IMR-90 (cell line): Measurements from ENCODE around the gene ZNF844. TPM values are rescaled to one million over a fixed set of nuclear protein-coding genes. Genes with fewer than 3 reads are reported as not detected.

ENCODE experiments used
- ATAC-seq: fragments of 200-7000 bp; cut with Tn5 transposase; 2 replicates; pipeline ENCODE4 v1.9.1; 2020; ENCODE audit warnings: low read depth, mild to moderate bottlenecking, moderate library complexity
- BruUV-seq: library from RNA; stranded (reverse); fragments of 400-500 nt; replicated peaks from 2 replicates; lab custom pipeline; 2021; lab: Mats Ljungman, UMichigan
- CTCF ChIA-PET: fragments of 300-600 bp; formaldehyde crosslinking; extraction: SDS; loops from one replicate; lab custom pipeline; 2021; ENCODE audit warnings: antibody characterized with exemption; lab: Yijun Ruan, JAX
- POLR2A ChIA-PET: fragments of 300-600 bp; sonication (Branson Sonifier 250); formaldehyde crosslinking; loops from one replicate; lab custom pipeline; 2022; ENCODE audit warnings: antibody characterized with exemption; ENCODE audit not compliant: unreplicated experiment; lab: Charles Lee
- DNase-seq: peaks from one replicate; pipeline ENCODE4 v3.0.0; 2013
- H2AFZ ChIP-seq: replicated peaks from 2 replicates; pipeline ENCODE3; 2013; ENCODE audit warnings: low read length, mild to moderate bottlenecking; ENCODE audit not compliant: poor library complexity
- H2AK5ac ChIP-seq: 2 replicates; pipeline ENCODE4 v1.6.1; 2013; ENCODE audit warnings: low read depth, low read length, inconsistent platforms
- H2AK9ac ChIP-seq: replicated peaks from 2 replicates; pipeline ENCODE3; 2013; ENCODE audit warnings: mild to moderate bottlenecking, low read depth, low read length, moderate library complexity; ENCODE audit not compliant: poor library complexity
- H2BK120ac ChIP-seq: 2 replicates; pipeline ENCODE4 v1.6.1; 2013; ENCODE audit warnings: low read depth, low read length, inconsistent platforms
- H2BK15ac ChIP-seq: 3 replicates; pipeline ENCODE4 v1.6.1; 2013; ENCODE audit warnings: low read depth, low read length, inconsistent platforms
- H2BK20ac ChIP-seq: 2 replicates; pipeline ENCODE4 v1.6.1; 2013; ENCODE audit warnings: low read depth, mild to moderate bottlenecking, inconsistent platforms, low read length, moderate library complexity
- H2BK5ac ChIP-seq: 2 replicates; pipeline ENCODE4 v1.6.1; 2013; ENCODE audit warnings: mild to moderate bottlenecking, low read depth, low read length, inconsistent platforms; ENCODE audit not compliant: poor library complexity, severe bottlenecking
- H3K14ac ChIP-seq: replicated peaks from 2 replicates; pipeline ENCODE4 v1.6.1; 2013; ENCODE audit warnings: low read depth, low read length, inconsistent platforms
- H3K18ac ChIP-seq: 2 replicates; pipeline ENCODE4 v1.6.1; 2013; ENCODE audit warnings: low read depth, low read length, control low read depth
- H3K23ac ChIP-seq: 2 replicates; pipeline ENCODE4 v1.6.1; 2013; ENCODE audit warnings: low read depth, low read length, inconsistent platforms
- H3K27ac ChIP-seq: 2 replicates; pipeline ENCODE4 v1.5.1; 2013; ENCODE audit warnings: mild to moderate bottlenecking, control low read depth, low read length; ENCODE audit not compliant: insufficient read depth
- H3K27me3 ChIP-seq: 2 replicates; pipeline ENCODE4 v1.6.1; 2013; ENCODE audit warnings: low read length; ENCODE audit not compliant: control insufficient read depth, insufficient read depth
- H3K36me3 ChIP-seq: 2 replicates; pipeline ENCODE4 v1.6.1; 2013; ENCODE audit warnings: low read length, mixed read lengths; ENCODE audit not compliant: control insufficient read depth, insufficient read depth
- H3K4ac ChIP-seq: 2 replicates; pipeline ENCODE4 v1.6.1; 2013; ENCODE audit warnings: low read depth, low read length, inconsistent platforms
- H3K4me1 ChIP-seq: 2 replicates; pipeline ENCODE4 v1.6.1; 2013; ENCODE audit warnings: low read length, mixed read lengths; ENCODE audit not compliant: control insufficient read depth, insufficient read depth
- H3K4me2 ChIP-seq: 2 replicates; pipeline ENCODE4 v1.6.1; 2013; ENCODE audit warnings: low read depth, mild to moderate bottlenecking, control low read depth, low read length, moderate library complexity
- H3K4me3 ChIP-seq: 2 replicates; pipeline ENCODE4 v1.5.1; 2013; ENCODE audit warnings: low read depth, mild to moderate bottlenecking, control low read depth, low read length, moderate library complexity; ENCODE audit not compliant: insufficient read depth
- H3K56ac ChIP-seq: 2 replicates; pipeline ENCODE4 v1.6.1; 2013; ENCODE audit warnings: low read length, inconsistent platforms; ENCODE audit not compliant: insufficient read depth; ENCODE audit errors: extremely low read depth
- H3K79me1 ChIP-seq, 2 experiments: 2 replicates each; pipeline ENCODE4 v1.6.1; 2013; ENCODE audit warnings: low read length in 2 of 2, inconsistent platforms in 1 of 2, low read depth in 1 of 2
- H3K9ac ChIP-seq: 2 replicates; pipeline ENCODE4 v1.6.1; 2013; ENCODE audit warnings: low read depth, low read length, control low read depth
- H3K9me1 ChIP-seq: 2 replicates; pipeline ENCODE4 v1.6.1; 2013; ENCODE audit warnings: low read length, inconsistent platforms; ENCODE audit not compliant: insufficient read depth
- H3K9me3 ChIP-seq: 2 replicates; pipeline ENCODE4 v1.6.1; 2013; ENCODE audit warnings: low read length; ENCODE audit not compliant: control insufficient read depth, insufficient read depth
- H4K20me1 ChIP-seq: 2 replicates; pipeline ENCODE4 v1.6.1; 2013; ENCODE audit warnings: low read length, inconsistent platforms; ENCODE audit not compliant: insufficient read depth
- H4K5ac ChIP-seq: 2 replicates; pipeline ENCODE4 v1.6.1; 2013; ENCODE audit warnings: mild to moderate bottlenecking, low read depth, low read length, control low read depth
- H4K8ac ChIP-seq, 2 experiments: 2 replicates each; pipeline ENCODE4 v1.6.1; 2013; ENCODE audit warnings: low read depth in 2 of 2, low read length in 2 of 2, control low read depth in 1 of 2, inconsistent platforms in 1 of 2
- H4K91ac ChIP-seq: 2 replicates; pipeline ENCODE4 v1.6.1; 2013; ENCODE audit warnings: low read depth, low read length, inconsistent platforms; ENCODE audit not compliant: insufficient read depth
- MAFK ChIP-seq: IDR thresholded peaks from 2 replicates; pipeline ENCODE4 v1.6.1; 2012; ENCODE audit warnings: low read depth, low read length, improper control_type of control experiment
- RAD21 ChIP-seq: IDR thresholded peaks from 2 replicates; pipeline ENCODE4 v1.6.1; 2012; ENCODE audit warnings: low read length, improper control_type of control experiment
- RCOR1 ChIP-seq: IDR thresholded peaks from 2 replicates; pipeline ENCODE4 v1.6.1; 2012; ENCODE audit warnings: mild to moderate bottlenecking, low read length, improper control_type of control experiment; ENCODE audit not compliant: insufficient replicate concordance
- RFX5 ChIP-seq: IDR thresholded peaks from 2 replicates; pipeline ENCODE4 v1.8.0; 2012; ENCODE audit warnings: low read depth, mild to moderate bottlenecking, low read length, moderate library complexity
- WGBS, 2 experiments: methylation state at CpG; one replicate each; pipeline versions ENCODE4 v1.1.5 to v1.1.7; 2013; ENCODE audit warnings: missing lambda C conversion rate in 2 of 2; ENCODE audit not compliant: insufficient read length in 1 of 2; ENCODE audit errors: extremely low coverage in 2 of 2; 5-methylcytosine and 5-hydroxymethylcytosine counted together
- dilution Hi-C: fragments of 300-500 bp; cut with HindIII; formaldehyde crosslinking; loops from one replicate; pipeline ENCODE4 v1.14.3; 2018; ENCODE audit warnings: low sequenced_read_pairs; ENCODE audit not compliant: unreplicated experiment
- in situ Hi-C: fragments of 300-500 bp; cut with MboI; formaldehyde crosslinking; loops from 3 replicates; pipeline ENCODE4 v1.14.3; 2019; ENCODE audit warnings: low sequenced_read_pairs, inconsistent platforms, mixed read lengths
- intact Hi-C: fragments of 100-400 bp; cut with micrococcal nuclease; formaldehyde crosslinking; loops from 2 replicates; pipeline ENCODE4 v1.10.0; 2022
- polyA plus RNA-seq, 3 experiments: library from polyadenylated mRNA; depleted of rRNA; stranded (reverse); fragments of >200 nt; gene quantifications; 2 replicates each; pipeline ENCODE4 v1.2.3, GENCODE V29; 2012; ENCODE audit warnings: low replicate concordance in 1 of 3
- total RNA-seq: library from RNA; depleted of rRNA; stranded (reverse); fragments of >200 nt; gene quantifications from 2 replicates; pipeline ENCODE4 v1.2.3, GENCODE V29; 2012
- TF ChIP-seq, protein P1 (sequence below): conservative IDR thresholded peaks from 2 replicates; pipeline ENCODE4 v1.5.1; 2012; ENCODE audit warnings: mild to moderate bottlenecking, low read depth, low read length, improper control_type of control experiment
- TF ChIP-seq, protein P2 (sequence below): fragments of 150-350 bp; IDR thresholded peaks from 2 replicates; pipeline ENCODE4 v1.6.1; 2016; ENCODE audit warnings: low read depth, mild to moderate bottlenecking, low read length, moderate library complexity, borderline replicate concordance

ZNF844 gene
- total and polyA plus RNA-seq, 2 of the 4 experiments (the other 2 are of a cell fraction), result 1.6 to 12.0 TPM

DNA sequence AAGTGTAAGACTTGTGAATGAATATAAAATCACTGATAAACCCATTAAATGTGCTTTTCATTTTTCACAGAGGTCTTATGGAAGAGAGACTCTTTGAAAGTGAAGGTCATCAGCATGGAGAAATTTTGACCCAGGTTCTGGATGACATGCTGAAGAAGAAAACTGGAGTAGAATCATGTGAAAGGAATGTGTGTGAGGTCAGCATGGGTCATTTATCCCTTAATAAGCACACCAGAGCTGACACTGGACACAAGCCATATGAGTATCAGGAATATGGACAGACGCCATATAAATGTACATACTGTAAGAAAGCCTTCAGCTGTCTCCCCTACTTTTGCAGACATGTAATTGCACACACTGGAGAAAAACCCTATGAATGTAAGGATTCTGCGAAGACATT, 46.6 kb downstream of the ZNF844 start:
- no peak overlapping the region for H3K4me3 ChIP-seq
- H2BK20ac ChIP-seq, result no peak overlapping the region
- in situ Hi-C loops, result no loop called here
- H3K27ac ChIP-seq, result no peak overlapping the region
- no peak overlapping the region for H2AFZ ChIP-seq
- peaks cover 39% of the 10 kb centered on the region for H3K9me3 ChIP-seq
- dilution Hi-C loops, result no loop called here
- no peaks in the 10 kb centered on the region for H4K20me1 ChIP-seq
- H3K56ac ChIP-seq, result no peak overlapping the region
- no peak overlapping the region for H4K5ac ChIP-seq
- no peak overlapping the region for H2AK5ac ChIP-seq
- H3K79me1 ChIP-seq, result peaks cover 0 to 16% of the 10 kb centered on the region in 2 experiments; a peak in 1 of 4 replicates
- no peaks in the 10 kb centered on the region for H3K27me3 ChIP-seq
- ChIA-PET POLR2A (no interaction called here), CTCF (no interaction called here)
- H3K18ac ChIP-seq, result no peak overlapping the region
- TF ChIP-seq, protein P1, sequence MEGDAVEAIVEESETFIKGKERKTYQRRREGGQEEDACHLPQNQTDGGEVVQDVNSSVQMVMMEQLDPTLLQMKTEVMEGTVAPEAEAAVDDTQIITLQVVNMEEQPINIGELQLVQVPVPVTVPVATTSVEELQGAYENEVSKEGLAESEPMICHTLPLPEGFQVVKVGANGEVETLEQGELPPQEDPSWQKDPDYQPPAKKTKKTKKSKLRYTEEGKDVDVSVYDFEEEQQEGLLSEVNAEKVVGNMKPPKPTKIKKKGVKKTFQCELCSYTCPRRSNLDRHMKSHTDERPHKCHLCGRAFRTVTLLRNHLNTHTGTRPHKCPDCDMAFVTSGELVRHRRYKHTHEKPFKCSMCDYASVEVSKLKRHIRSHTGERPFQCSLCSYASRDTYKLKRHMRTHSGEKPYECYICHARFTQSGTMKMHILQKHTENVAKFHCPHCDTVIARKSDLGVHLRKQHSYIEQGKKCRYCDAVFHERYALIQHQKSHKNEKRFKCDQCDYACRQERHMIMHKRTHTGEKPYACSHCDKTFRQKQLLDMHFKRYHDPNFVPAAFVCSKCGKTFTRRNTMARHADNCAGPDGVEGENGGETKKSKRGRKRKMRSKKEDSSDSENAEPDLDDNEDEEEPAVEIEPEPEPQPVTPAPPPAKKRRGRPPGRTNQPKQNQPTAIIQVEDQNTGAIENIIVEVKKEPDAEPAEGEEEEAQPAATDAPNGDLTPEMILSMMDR, result no peak
- TF ChIP-seq RCOR1 (no peak), MAFK (no peak), RAD21 (no peak), RFX5 (no peak)
- TF ChIP-seq, protein P2, sequence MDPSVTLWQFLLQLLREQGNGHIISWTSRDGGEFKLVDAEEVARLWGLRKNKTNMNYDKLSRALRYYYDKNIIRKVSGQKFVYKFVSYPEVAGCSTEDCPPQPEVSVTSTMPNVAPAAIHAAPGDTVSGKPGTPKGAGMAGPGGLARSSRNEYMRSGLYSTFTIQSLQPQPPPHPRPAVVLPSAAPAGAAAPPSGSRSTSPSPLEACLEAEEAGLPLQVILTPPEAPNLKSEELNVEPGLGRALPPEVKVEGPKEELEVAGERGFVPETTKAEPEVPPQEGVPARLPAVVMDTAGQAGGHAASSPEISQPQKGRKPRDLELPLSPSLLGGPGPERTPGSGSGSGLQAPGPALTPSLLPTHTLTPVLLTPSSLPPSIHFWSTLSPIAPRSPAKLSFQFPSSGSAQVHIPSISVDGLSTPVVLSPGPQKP, result no peak
- no peak overlapping the region for H3K4ac ChIP-seq
- no peak overlapping the region for H4K91ac ChIP-seq
- ATAC-seq, result no peak
- WGBS, 2 experiments, result no CpG with 5 or more reads among the region's 2 CpGs
- BruUV-seq, result no TSS peak
- H3K14ac ChIP-seq, result no peak overlapping the region
- no peak overlapping the region for H2BK15ac ChIP-seq
- H3K9ac ChIP-seq, result no peak overlapping the region
- H3K23ac ChIP-seq, result no peak overlapping the region
- no peaks in the 10 kb centered on the region for H3K9me1 ChIP-seq
- intact Hi-C loops, result no loop called here
- H2AK9ac ChIP-seq, result no peak overlapping the region
- H4K8ac ChIP-seq, result no peak overlapping the region
- no peak for DNase-seq
- H2BK120ac ChIP-seq, result no peak overlapping the region
- no peak overlapping the region for H3K4me2 ChIP-seq
- H3K4me1 ChIP-seq, result no peaks in the 10 kb centered on the region
- H3K36me3 ChIP-seq, result peaks cover 19% of the 10 kb centered on the region
- H2BK5ac ChIP-seq, result no peak overlapping the region
